ENCODE measurements around the gene MEIOC.
"Not testable (repeated sequence)": the region's sequence is repeated elsewhere in the genome, so short reads cannot be mapped to it uniquely, and the experiment has no call there.

The MEIOC gene

GRCh38 chr17:44655983-44656710 is at the start of gene MEIOC:
Gene MEIOC (plus strand): TSS chr17:44656468. CDS start chr17:44656614, 146 bp downstream.
- DNase-seq: no peak

- no peak for DNase-seq
Observed at GRCh38 chr17:44606658-44607057, 49.6 kb upstream of the MEIOC start.

- no peak for DNase-seq
Observed at GRCh38 chr17:44607836-44608690, 48.2 kb upstream of the MEIOC start.

- DNase-seq: peak; percentile 12
Observed at GRCh38 chr17:44608727-44609435, 47.4 kb upstream of the MEIOC start.

- DNase-seq: no peak
Observed at GRCh38 chr17:44610331-44610730, 45.9 kb upstream of the MEIOC start.

- DNase-seq: no peak
Observed at GRCh38 chr17:44610871-44611270, 45.4 kb upstream of the MEIOC start.

- DNase-seq: no peak
Observed at GRCh38 chr17:44614862-44615261, 41.4 kb upstream of the MEIOC start.

- DNase-seq: not testable (repeated sequence)
Observed at GRCh38 chr17:44618652-44619051, 37.6 kb upstream of the MEIOC start.

GRCh38 chr17:44623070-44623725 is 33.1 kb upstream of the MEIOC start:
- no peak for DNase-seq

- no peak for DNase-seq
Observed at GRCh38 chr17:44627513-44628242, 28.6 kb upstream of the MEIOC start.

- peak; percentile 35 for DNase-seq
Observed at GRCh38 chr17:44628243-44629188, 27.8 kb upstream of the MEIOC start.

- no peak for DNase-seq
Observed at GRCh38 chr17:44629314-44629713, 27.0 kb upstream of the MEIOC start.

- no peak for DNase-seq
Observed at GRCh38 chr17:44630703-44631102, 25.6 kb upstream of the MEIOC start.

GRCh38 chr17:44633998-44634397 is 22.3 kb upstream of the MEIOC start:
- DNase-seq: no peak

- DNase-seq: not testable (repeated sequence)
Observed at GRCh38 chr17:44634401-44634800, 21.9 kb upstream of the MEIOC start.

GRCh38 chr17:44636562-44636961 is 19.7 kb upstream of the MEIOC start:
- peak; percentile 11 for DNase-seq

GRCh38 chr17:44637066-44637465 is 19.2 kb upstream of the MEIOC start:
- no peak for DNase-seq

- no peak for DNase-seq
Observed at GRCh38 chr17:44642834-44643233, 13.4 kb upstream of the MEIOC start.

- no peak for DNase-seq
Observed at GRCh38 chr17:44645341-44645740, 10.9 kb upstream of the MEIOC start.

GRCh38 chr17:44646280-44646679 is 10.0 kb upstream of the MEIOC start:
- no peak for DNase-seq

- DNase-seq: no peak
Observed at GRCh38 chr17:44647736-44648135, 8.5 kb upstream of the MEIOC start.
